BLaER1 treated with 17β-estradiol and CSF1 and Interleukin-3, amounts not matched to agents 10 nM and 100 nM (cell line): Measurements from ENCODE around the gene ADGRG4.

Experiments used
- H3K27ac ChIP-seq, 11 experiments: shearing (Covaris generic); formaldehyde crosslinking; 2 replicates each; pipeline ENCODE4 v1.8.1; 2022
- H3K27me3 ChIP-seq, 11 experiments: shearing (Covaris generic); formaldehyde crosslinking; 2 replicates each; pipeline ENCODE4 v1.8.1; 2022
- H3K36me3 ChIP-seq, 11 experiments: shearing (Covaris generic); formaldehyde crosslinking; 2 replicates each; pipeline ENCODE4 v1.8.1; 2022
- H3K4me1 ChIP-seq, 10 experiments: shearing (Covaris generic); formaldehyde crosslinking; 2 replicates each; pipeline ENCODE4 v1.8.1; 2022
- H3K4me2 ChIP-seq, 11 experiments: shearing (Covaris generic); formaldehyde crosslinking; 2 replicates each; pipeline ENCODE4 v1.8.1; 2022
- H3K4me3 ChIP-seq, 10 experiments: shearing (Covaris generic); formaldehyde crosslinking; 2 replicates each; pipeline ENCODE4 v1.8.1; 2022
- H3K9ac ChIP-seq, 11 experiments: shearing (Covaris generic); formaldehyde crosslinking; 2 replicates each; pipeline ENCODE4 v1.8.1; 2022
- H3K9me3 ChIP-seq, 11 experiments: shearing (Covaris generic); formaldehyde crosslinking; replicated peaks in 1 of 11; 2 replicates each; pipeline ENCODE4 v1.8.1; 2022
- H4K20me1 ChIP-seq, 11 experiments: shearing (Covaris generic); formaldehyde crosslinking; 2 replicates each; pipeline ENCODE4 v1.8.1; 2022
- Cebpa-rat ChIP-seq, 11 experiments: shearing (Covaris generic); IDR thresholded peaks; 2 replicates each; pipeline ENCODE4 v1.8.1; 2022

The ADGRG4 gene

GRCh38 chrX:136261321-136261720 lies 39.4 kb upstream of the ADGRG4 start:
- no peak overlapping the region; a peak in 1 of 22 replicates for H3K4me2 ChIP-seq
- H3K9ac ChIP-seq: no peak overlapping the region
- no peak for TF ChIP-seq Cebpa-rat (IDR thresholded peaks at IDR 0.05)
- no peak overlapping the region for H3K4me3 ChIP-seq
- H3K27ac ChIP-seq: no peak overlapping the region
- no peaks in the 10 kb centered on the region for H3K36me3 ChIP-seq
- H3K4me1 ChIP-seq: peaks cover 8 to 36% (median 28%) of the 10 kb centered on the region in 10 experiments
- H3K27me3 ChIP-seq: peaks cover 78 to 99% (median 97%) of the 10 kb centered on the region in 11 experiments
- peaks cover 0 to 5% (median 0%) of the 10 kb centered on the region in 11 experiments; a peak in 1 of 22 replicates for H4K20me1 ChIP-seq
- no peaks in the 10 kb centered on the region for H3K9me3 ChIP-seq

- no peak overlapping the region for H3K27ac ChIP-seq
- H3K27me3 ChIP-seq: peaks cover 69 to 99% (median 97%) of the 10 kb centered on the region in 11 experiments
- H3K4me3 ChIP-seq: no peak overlapping the region
These were observed 38.5 kb upstream of the ADGRG4 start for GRCh38 chrX:136262243-136262642.

GRCh38 chrX:136262812-136263315 lies 37.9 kb upstream of the ADGRG4 start:
- H4K20me1 ChIP-seq: peaks cover 0 to 5% (median 0%) of the 10 kb centered on the region in 11 experiments; a peak in 1 of 22 replicates
- H3K9me3 ChIP-seq: no peaks in the 10 kb centered on the region
- no peaks in the 10 kb centered on the region for H3K36me3 ChIP-seq
- no peak for TF ChIP-seq Cebpa-rat (IDR thresholded peaks at IDR 0.05)
- no peak overlapping the region for H3K4me3 ChIP-seq
- H3K9ac ChIP-seq: no peak overlapping the region
- peaks cover 8 to 27% (median 20%) of the 10 kb centered on the region in 10 experiments for H3K4me1 ChIP-seq
- no peak overlapping the region for H3K27ac ChIP-seq
- no peak overlapping the region for H3K4me2 ChIP-seq
- H3K27me3 ChIP-seq: peaks cover 63 to 98% (median 93%) of the 10 kb centered on the region in 11 experiments

More at GRCh38 chrX:136262243-136262642, 38.5 kb upstream of the ADGRG4 start:
- Histone ChIP-seq H3K9ac (no peak overlapping the region), H3K4me2 (no peak overlapping the region), H4K20me1 (peaks cover 0 to 5% (median 0%) of the 10 kb centered on the region in 11 experiments; a peak in 1 of 22 replicates), H3K36me3 (no peaks in the 10 kb centered on the region), H3K9me3 (no peaks in the 10 kb centered on the region), H3K4me1 (peaks cover 8 to 27% (median 21%) of the 10 kb centered on the region in 10 experiments)
- TF ChIP-seq Cebpa-rat (IDR thresholded peaks at IDR 0.05): no peak

- no peaks in the 10 kb centered on the region for H3K9me3 ChIP-seq
- no peak overlapping the region for H3K4me3 ChIP-seq
- no peak overlapping the region for H3K4me2 ChIP-seq
- H3K36me3 ChIP-seq: no peaks in the 10 kb centered on the region
- peaks cover 10 to 28% (median 17%) of the 10 kb centered on the region in 10 experiments for H3K4me1 ChIP-seq
- no peak overlapping the region for H3K9ac ChIP-seq
- TF ChIP-seq Cebpa-rat (IDR thresholded peaks at IDR 0.05): no peak
- H3K27ac ChIP-seq: no peak overlapping the region
- H3K27me3 ChIP-seq: peaks cover 32 to 89% (median 78%) of the 10 kb centered on the region in 11 experiments
- H4K20me1 ChIP-seq: no peaks in the 10 kb centered on the region; a peak in 1 of 22 replicates
These were observed 33.9 kb upstream of the ADGRG4 start for GRCh38 chrX:136266828-136267227.

GRCh38 chrX:136268051-136269048 lies 32.4 kb upstream of the ADGRG4 start:
- Histone ChIP-seq H3K4me1 (peaks cover 18 to 38% (median 25%) of the 10 kb centered on the region in 10 experiments), H3K27me3 (peaks cover 27 to 89% (median 78%) of the 10 kb centered on the region in 11 experiments), H4K20me1 (no peaks in the 10 kb centered on the region; a peak in 1 of 22 replicates), H3K9me3 (no peaks in the 10 kb centered on the region), H3K27ac (peak overlapping the region in 3 of 11 experiments; percentile 8 to 30 (median 22); a peak in 2 of 22 replicates), H3K9ac (no peak overlapping the region), H3K36me3 (no peaks in the 10 kb centered on the region), H3K4me3 (no peak overlapping the region), H3K4me2 (0 out of 22 replicates have a peak overlapping the region, but pooled peaks of 1 of the 11 experiments have one; percentile 0)
- TF ChIP-seq Cebpa-rat (IDR thresholded peaks at IDR 0.05): no peak

GRCh38 chrX:136269921-136270320 lies 30.8 kb upstream of the ADGRG4 start:
- Histone ChIP-seq H3K9ac (no peak overlapping the region), H3K27me3 (peaks cover 32 to 90% (median 77%) of the 10 kb centered on the region in 11 experiments), H3K4me3 (no peak overlapping the region), H3K36me3 (no peaks in the 10 kb centered on the region), H4K20me1 (no peaks in the 10 kb centered on the region; a peak in 1 of 22 replicates), H3K27ac (peak overlapping the region in 2 of 11 experiments; percentile 3 to 21; a peak in 1 of 22 replicates), H3K4me1 (peaks cover 18 to 38% (median 25%) of the 10 kb centered on the region in 10 experiments), H3K4me2 (no peak overlapping the region), H3K9me3 (no peaks in the 10 kb centered on the region)
- no peak for TF ChIP-seq Cebpa-rat (IDR thresholded peaks at IDR 0.05)

- Histone ChIP-seq H3K4me2 (peak overlapping the region; percentile 16 to 52 (median 46); a peak in 17 of 22 replicates), H3K27me3 (peaks cover 34 to 90% (median 77%) of the 10 kb centered on the region in 11 experiments), H3K36me3 (no peaks in the 10 kb centered on the region), H4K20me1 (no peaks in the 10 kb centered on the region; a peak in 2 of 22 replicates), H3K9ac (no peak overlapping the region), H3K9me3 (no peaks in the 10 kb centered on the region), H3K27ac (peak overlapping the region in 5 of 11 experiments; percentile 20 to 52 (median 26); a peak in 6 of 22 replicates), H3K4me3 (no peak overlapping the region), H3K4me1 (peaks cover 18 to 38% (median 25%) of the 10 kb centered on the region in 10 experiments)
- no peak for TF ChIP-seq Cebpa-rat (IDR thresholded peaks at IDR 0.05)
These were observed 29.5 kb upstream of the ADGRG4 start for GRCh38 chrX:136271300-136271699.

- Histone ChIP-seq H3K4me2 (peak overlapping the region in 9 of 11 experiments; percentile 16 to 52 (median 46); a peak in 17 of 22 replicates), H3K4me1 (peaks cover 18 to 38% (median 25%) of the 10 kb centered on the region in 10 experiments), H3K9me3 (no peaks in the 10 kb centered on the region; a peak in 1 of 22 replicates), H3K9ac (no peak overlapping the region), H3K4me3 (no peak overlapping the region), H4K20me1 (no peaks in the 10 kb centered on the region; a peak in 2 of 22 replicates), H3K27me3 (peaks cover 34 to 88% (median 75%) of the 10 kb centered on the region in 11 experiments), H3K36me3 (no peaks in the 10 kb centered on the region), H3K27ac (peak overlapping the region in 1 of 11 experiments; percentile 26; a peak in 2 of 22 replicates)
- no peak for TF ChIP-seq Cebpa-rat (IDR thresholded peaks at IDR 0.05)
These were observed 28.4 kb upstream of the ADGRG4 start for GRCh38 chrX:136272325-136272724.
